T47D (cell line): ENCODE results near the gene OOEP.

Source experiments
- DNase-seq, 2 experiments: peaks; one replicate each; pipeline versions ENCODE4 v3.0.0 to v3.0.0-alpha.2; 2011 to 2012; ENCODE audit warnings: low read depth in 1 of 2, low spot score in 1 of 2
- JUND ChIP-seq: IDR thresholded peaks from 2 replicates; pipeline ENCODE4 v1.6.1; 2012; ENCODE audit warnings: low read depth
- in situ Hi-C: cut with HindIII; loops from 2 replicates; pipeline ENCODE4 v1.10.0; 2016; ENCODE audit warnings: low sequenced_read_pairs, low pct_unique_long_range_greater_than_20kb

Gene OOEP

GRCh38 chr6:73353636-73354593 lies 15.8 kb downstream of the OOEP start, which contains the start of gene DPPA5:
Gene DPPA5, minus strand, starts transcription at chr6:73354276. Its CDS starts 51 bp downstream, at chr6:73354225.
- DNase-seq, result no peak
- in situ Hi-C loops, result no loop called here
- TF ChIP-seq JUND, result no peak

DNA sequence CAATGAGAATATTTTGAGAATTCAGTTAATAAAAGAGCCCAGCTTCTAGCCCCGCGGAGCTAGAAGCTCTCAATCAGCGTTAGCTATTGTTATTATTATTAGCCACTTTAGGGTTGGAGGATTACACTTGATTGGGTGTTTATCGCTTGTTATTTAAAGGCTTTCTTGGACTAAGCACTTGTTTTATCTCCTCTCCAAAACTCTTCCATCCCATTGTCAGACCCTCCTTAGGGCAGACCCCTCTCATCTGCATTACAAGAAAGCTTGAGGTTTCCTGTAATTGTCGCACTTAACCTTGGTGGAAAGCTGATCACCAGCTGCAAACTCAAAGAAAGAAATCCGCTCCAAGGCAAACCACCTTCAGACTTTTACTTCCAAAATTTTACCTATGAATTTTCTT lies 20.4 kb downstream of the OOEP start:
- no peak for TF ChIP-seq JUND
- no peak for DNase-seq
- in situ Hi-C loops, result no loop called here

GRCh38 chr6:73348550-73349204 lies 21.0 kb downstream of the OOEP start:
- no peak for TF ChIP-seq JUND
- in situ Hi-C loops, result no loop called here
- no peak for DNase-seq

DNA sequence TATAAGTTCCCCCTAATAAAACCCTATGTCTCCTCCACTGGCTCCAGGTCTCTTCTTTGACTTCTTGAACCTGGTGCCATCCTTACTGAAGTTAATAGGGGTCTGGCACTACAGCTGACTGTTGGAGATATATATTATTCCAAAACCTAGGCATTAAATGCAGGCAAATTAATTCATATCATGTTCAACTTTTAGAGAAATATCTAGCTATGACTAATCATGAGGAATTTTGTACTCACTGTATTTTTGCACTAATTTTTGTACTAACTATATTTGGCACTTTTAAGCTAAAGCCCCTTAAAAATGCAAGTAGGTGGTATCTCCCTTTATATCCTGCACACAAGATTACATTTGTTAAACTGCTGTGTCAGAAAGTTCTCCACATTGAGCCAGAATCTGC lies 26.5 kb downstream of the OOEP start:
- DNase-seq, result no peak
- in situ Hi-C loops, result no loop called here
- TF ChIP-seq JUND, result no peak

DNA sequence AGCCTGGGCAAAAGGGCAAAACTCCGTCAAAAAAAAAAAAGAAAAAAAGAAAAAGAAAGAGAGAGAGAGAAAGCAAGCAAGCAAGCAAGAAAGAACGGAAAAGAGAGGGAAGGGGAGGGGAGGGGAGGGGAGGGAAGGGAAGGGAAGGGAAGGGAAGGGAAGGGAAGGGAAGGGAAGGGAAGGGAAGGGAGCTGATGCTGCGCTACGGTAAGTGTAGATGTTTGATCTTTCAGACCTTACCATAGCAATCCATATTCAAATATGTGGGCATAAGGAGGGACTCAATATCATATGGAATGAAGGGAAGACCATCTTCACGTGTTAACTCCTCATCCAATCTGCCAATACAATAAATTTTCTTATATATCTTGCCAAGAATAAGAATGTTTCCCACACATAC lies 27.5 kb downstream of the OOEP start:
- DNase-seq, result no peak
- no peak for TF ChIP-seq JUND
- in situ Hi-C loops, result no loop called here

GRCh38 chr6:73341335-73341734 lies 28.4 kb downstream of the OOEP start:
- no peak for DNase-seq
- no peak for TF ChIP-seq JUND
- in situ Hi-C loops, result no loop called here

DNA sequence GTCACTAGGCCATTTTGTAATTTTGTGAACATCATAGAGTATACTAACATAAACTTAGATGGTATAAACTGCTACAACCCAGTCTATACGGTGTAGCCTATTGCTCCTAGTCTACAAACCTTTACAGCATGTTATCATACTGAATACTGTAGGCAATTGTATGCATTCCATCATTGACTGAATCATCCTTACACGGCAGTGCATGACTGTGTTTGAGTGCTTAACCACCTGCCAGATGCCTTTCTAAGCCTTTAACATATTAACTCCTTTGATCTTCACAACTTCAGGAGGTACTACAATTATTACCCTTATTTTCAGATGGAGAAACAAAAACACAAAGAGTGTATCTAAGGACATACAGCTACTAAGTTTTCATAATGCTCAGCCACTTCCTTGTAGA lies 29.6 kb downstream of the OOEP start:
- in situ Hi-C loops, result no loop called here
- TF ChIP-seq JUND, result no peak
- no peak for DNase-seq

- in situ Hi-C loops, result no loop called here
- no peak for DNase-seq
- TF ChIP-seq JUND, result no peak
Observed at GRCh38 chr6:73339340-73339739, 30.4 kb downstream of the OOEP start.

GRCh38 chr6:73329201-73329600 lies 40.5 kb downstream of the OOEP start:
- TF ChIP-seq JUND, result no peak
- in situ Hi-C loops, result no loop called here
- no peak for DNase-seq

- no peak for DNase-seq
- in situ Hi-C loops, result no loop called here
- no peak for TF ChIP-seq JUND
Observed at GRCh38 chr6:73328790-73329189, 40.9 kb downstream of the OOEP start.

- no peak for TF ChIP-seq JUND
- in situ Hi-C loops, result no loop called here
- no peak for DNase-seq
Observed at GRCh38 chr6:73325656-73326055, 44.0 kb downstream of the OOEP start.

- TF ChIP-seq JUND, result no peak
- DNase-seq, result no peak
- in situ Hi-C loops, result no loop called here
Observed at GRCh38 chr6:73323323-73323722, 46.4 kb downstream of the OOEP start.
